ENCODE results near the gene GOLPH3L.
"Not testable (repeated sequence)": the region's sequence is repeated elsewhere in the genome, so short reads cannot be mapped to it uniquely, and the experiment has no call there.

GRCh38 chr1:150654635-150655034 lies 42.3 kb downstream of the GOLPH3L start:
- TF ChIP-seq KLF16 (tag by site-specific recombination; IDR thresholded peaks at IDR 0.05); GFI1B (tag by site-specific recombination; IDR thresholded peaks at IDR 0.05); ZNF596 (tag by site-specific recombination; IDR thresholded peaks at IDR 0.05); CTCF (tag by site-specific recombination; IDR thresholded peaks at IDR 0.05); ZNF48 (tag by site-specific recombination; IDR thresholded peaks at IDR 0.05); TCF7L2 (IDR thresholded peaks at IDR 0.05; ENCODE audit: borderline replicate concordance, low read depth, low read length); KLF9 (tag by site-specific recombination; IDR thresholded peaks at IDR 0.05; ENCODE audit: low read depth); ZNF24 (tag by site-specific recombination; IDR thresholded peaks at IDR 0.05); ZNF146 (tag by site-specific recombination; IDR thresholded peaks at IDR 0.05); ELK4 (IDR thresholded peaks at IDR 0.05; ENCODE audit: borderline replicate concordance, low read depth, low read length); YY1 (tag by site-specific recombination; IDR thresholded peaks at IDR 0.05); SALL2 (tag by site-specific recombination; IDR thresholded peaks at IDR 0.05; ENCODE audit: borderline replicate concordance); ZNF670 (tag by site-specific recombination; IDR thresholded peaks at IDR 0.05; ENCODE audit: low read depth); HOXA7 (CRISPR knock-in tag; IDR thresholded peaks at IDR 0.05; ENCODE audit: borderline replicate concordance): not testable (repeated sequence)

Data from HEK293 (cell line).